H1 (cell line): ENCODE results near the gene PODN. TPM values are rescaled to one million over a fixed set of nuclear protein-coding genes. Genes with fewer than 3 reads are reported as not detected.
A peak's percentile ranks its signal among the peaks of the same experiment; 100 is the strongest.

ENCODE experiments used
- CTCF ChIA-PET: fragments of 300-600 bp; sonication (Branson Sonifier 250); formaldehyde crosslinking; loops from one replicate; lab custom pipeline; 2021; ENCODE audit not compliant: partially characterized antibody; lab: Charles Lee
- POLR2A ChIA-PET: fragments of 300-600 bp; sonication (Branson Sonifier 250); formaldehyde crosslinking; loops from one replicate; lab custom pipeline; 2021; ENCODE audit warnings: inconsistent platforms; ENCODE audit not compliant: partially characterized antibody; lab: Charles Lee
- DNase-seq, 2 experiments: peaks; one replicate each; pipeline versions ENCODE4 v3.0.0 to v3.0.0-alpha.2; 2010 to 2022; ENCODE audit warnings: low spot score in 2 of 2, low read depth in 1 of 2, mixed read lengths in 1 of 2
- FAIRE-seq: peaks from 2 replicates; lab custom pipeline; 2011; peaks lifted over from hg19 to GRCh38; lab: Jason Lieb, UNC
- H2AFZ ChIP-seq: 2 replicates; pipeline ENCODE4 v1.8.1; 2012; ENCODE audit warnings: low read length, inconsistent platforms
- H2AK5ac ChIP-seq: 2 replicates; pipeline ENCODE4 v1.6.1; 2013; ENCODE audit warnings: low read depth, low read length
- H2BK120ac ChIP-seq: replicated peaks from 2 replicates; pipeline ENCODE3; 2013; ENCODE audit warnings: low read depth, low read length, inconsistent platforms
- H2BK12ac ChIP-seq: 2 replicates; pipeline ENCODE4 v1.6.1; 2013; ENCODE audit warnings: low read depth, low read length
- H2BK15ac ChIP-seq: 2 replicates; pipeline ENCODE4 v1.6.1; 2013; ENCODE audit warnings: low read length
- H2BK20ac ChIP-seq: 2 replicates; pipeline ENCODE4 v1.6.1; 2013; ENCODE audit warnings: low read length
- H2BK5ac ChIP-seq: 2 replicates; pipeline ENCODE4 v1.6.1; 2013; ENCODE audit warnings: low read depth, low read length
- H3K14ac ChIP-seq: 2 replicates; pipeline ENCODE4 v1.6.1; 2013; ENCODE audit warnings: inconsistent platforms; ENCODE audit not compliant: insufficient read length
- H3K18ac ChIP-seq: 2 replicates; pipeline ENCODE4 v1.6.1; 2013; ENCODE audit warnings: low read length; ENCODE audit errors: extremely low read depth
- H3K23ac ChIP-seq: 2 replicates; pipeline ENCODE4 v1.6.1; 2013; ENCODE audit warnings: inconsistent platforms; ENCODE audit not compliant: insufficient read length
- H3K23me2 ChIP-seq: 2 replicates; pipeline ENCODE4 v1.6.1; 2013; ENCODE audit warnings: low read depth, low read length
- H3K27ac ChIP-seq: 2 replicates; pipeline ENCODE4 v1.6.1; 2011; ENCODE audit warnings: low read depth, low read length, inconsistent platforms
- H3K27me3 ChIP-seq, 4 experiments: replicated peaks in 1 of 4; 1 replicate in 1 of 4; 2 replicates in 3 of 4; pipeline versions ENCODE4 v1.6.1 to v1.8.1; 2011 to 2013; ENCODE audit warnings: low read length in 3 of 4, mild to moderate bottlenecking in 3 of 4, inconsistent platforms in 2 of 4, mixed read lengths in 2 of 4, moderate library complexity in 1 of 4; ENCODE audit not compliant: control insufficient read depth in 3 of 4, insufficient read depth in 3 of 4; ENCODE audit errors: extremely low read depth in 1 of 4
- H3K36me3 ChIP-seq, 4 experiments: 2 replicates each; pipeline versions ENCODE4 v1.6.1 to v1.8.1; 2011 to 2013; ENCODE audit warnings: mild to moderate bottlenecking in 4 of 4, low read length in 3 of 4, moderate library complexity in 2 of 4, control low read depth in 1 of 4, inconsistent platforms in 1 of 4; ENCODE audit not compliant: insufficient read depth in 4 of 4, control insufficient read depth in 2 of 4
- H3K4ac ChIP-seq: replicated peaks from 2 replicates; pipeline ENCODE3; 2013; ENCODE audit warnings: low read length, low read depth, mixed read lengths, inconsistent platforms; ENCODE audit not compliant: insufficient read length
- H3K4me1 ChIP-seq, 4 experiments: replicated peaks in 1 of 4; 1 replicate in 1 of 4; 2 replicates in 3 of 4; pipeline versions ENCODE4 v1.6.1 to v1.8.1; 2011 to 2013; ENCODE audit warnings: low read length in 3 of 4, inconsistent platforms in 2 of 4, mixed read lengths in 1 of 4; ENCODE audit not compliant: insufficient read depth in 4 of 4, control insufficient read depth in 3 of 4
- H3K4me2 ChIP-seq, 2 experiments: 2 replicates each; pipeline versions ENCODE4 v1.6.1 to v1.8.1; 2011 to 2013; ENCODE audit warnings: low read depth in 2 of 2, low read length in 2 of 2, control low read depth in 1 of 2, inconsistent platforms in 1 of 2, mild to moderate bottlenecking in 1 of 2; ENCODE audit not compliant: insufficient read depth in 1 of 2
- H3K4me3 ChIP-seq, 4 experiments: fragments of 200-600, 300-600 bp in 1 of 4; sonication (generic), shearing (Covaris generic), sonication (Bioruptor Twin) in 1 of 4; 2 replicates each; pipeline versions ENCODE4 v1.5.1 to v1.8.1; 2011 to 2016; ENCODE audit warnings: low read length in 4 of 4, low read depth in 3 of 4, control low read depth in 2 of 4, inconsistent platforms in 2 of 4, mild to moderate bottlenecking in 2 of 4, mixed read lengths in 1 of 4, moderate library complexity in 1 of 4; ENCODE audit not compliant: insufficient read depth in 2 of 4; ENCODE audit errors: extremely low read depth in 1 of 4
- H3K56ac ChIP-seq: replicated peaks from 2 replicates; pipeline ENCODE3; 2013; ENCODE audit warnings: low read depth, mild to moderate bottlenecking, mixed read lengths, low read length, inconsistent platforms; ENCODE audit not compliant: insufficient read length
- H3K79me1 ChIP-seq: 2 replicates; pipeline ENCODE4 v1.6.1; 2013; ENCODE audit warnings: low read depth, low read length, control low read depth
- H3K79me2 ChIP-seq, 2 experiments: 2 replicates each; pipeline versions ENCODE4 v1.6.1 to v1.8.1; 2012 to 2013; ENCODE audit warnings: low read length in 2 of 2, mild to moderate bottlenecking in 2 of 2, inconsistent platforms in 1 of 2; ENCODE audit not compliant: insufficient read depth in 2 of 2, control insufficient read depth in 1 of 2
- H3K9ac ChIP-seq, 4 experiments: replicated peaks in 1 of 4; 1 replicate in 1 of 4; 2 replicates in 3 of 4; pipeline versions ENCODE4 v1.6.1 to v1.8.1; 2011 to 2013; ENCODE audit warnings: low read depth in 3 of 4, low read length in 3 of 4, control low read depth in 2 of 4, mild to moderate bottlenecking in 2 of 4, moderate library complexity in 2 of 4, inconsistent platforms in 1 of 4; ENCODE audit errors: extremely low read depth in 1 of 4
- H3K9me3 ChIP-seq, 2 experiments: 2 replicates each; pipeline versions ENCODE4 v1.6.1 to v1.8.1; 2012 to 2013; ENCODE audit warnings: mild to moderate bottlenecking in 2 of 2, moderate library complexity in 2 of 2, control low read depth in 1 of 2, inconsistent platforms in 1 of 2, low read depth in 1 of 2, low read length in 1 of 2, mixed read lengths in 1 of 2; ENCODE audit not compliant: insufficient read depth in 2 of 2
- H4K20me1 ChIP-seq, 2 experiments: replicated peaks in 1 of 2; 2 replicates each; pipeline versions ENCODE3 to v1.8.1; 2011 to 2013; ENCODE audit warnings: inconsistent platforms in 2 of 2, low read length in 2 of 2, mild to moderate bottlenecking in 1 of 2; ENCODE audit not compliant: insufficient read depth in 2 of 2, control insufficient read depth in 1 of 2
- H4K5ac ChIP-seq: 2 replicates; pipeline ENCODE4 v1.6.1; 2013; ENCODE audit warnings: low read length, low read depth, mixed read lengths, inconsistent platforms; ENCODE audit not compliant: insufficient read length
- H4K8ac ChIP-seq: 2 replicates; pipeline ENCODE4 v1.8.0; 2013; ENCODE audit warnings: mild to moderate bottlenecking, moderate library complexity, low read length, inconsistent platforms; ENCODE audit not compliant: insufficient read depth; ENCODE audit errors: extremely low read depth
- H4K91ac ChIP-seq: replicated peaks from 2 replicates; pipeline ENCODE3; 2013; ENCODE audit warnings: low read length, mixed read lengths, inconsistent platforms; ENCODE audit not compliant: insufficient read length
- GTF2F1 ChIP-seq: IDR thresholded peaks from 2 replicates; pipeline ENCODE4 v1.6.1; 2012; ENCODE audit warnings: low read depth, low read length, improper control_type of control experiment, borderline replicate concordance
- RAD21 ChIP-seq, 2 experiments: IDR thresholded peaks in 1 of 2; conservative IDR thresholded peaks in 1 of 2; 2 replicates each; pipeline ENCODE4 v1.6.1; 2011; ENCODE audit warnings: low read depth in 2 of 2, low read length in 2 of 2, improper control_type of control experiment in 1 of 2, inconsistent platforms in 1 of 2, mild to moderate bottlenecking in 1 of 2, moderate library complexity in 1 of 2
- SUZ12 ChIP-seq: fragments of 200-600 bp; sonication (generic); IDR thresholded peaks from 2 replicates; pipeline ENCODE4 v1.6.1; 2012; ENCODE audit warnings: mild to moderate bottlenecking, inconsistent platforms, low read length, moderate library complexity, mixed read lengths
- TBP ChIP-seq: IDR thresholded peaks from 2 replicates; pipeline ENCODE4 v1.6.1; 2011; ENCODE audit warnings: low read depth, low read length, improper control_type of control experiment
- YY1 ChIP-seq: IDR thresholded peaks from 2 replicates; pipeline ENCODE4 v1.6.1; 2011; ENCODE audit warnings: low read depth, mild to moderate bottlenecking, low read length
- ZNF274 ChIP-seq: IDR thresholded peaks from 2 replicates; pipeline ENCODE4 v1.7.0; 2012; ENCODE audit warnings: low read length, borderline replicate concordance; ENCODE audit errors: extremely low read depth
- WGBS, 2 experiments: shearing (Covaris generic) in 1 of 2; methylation state at CpG; one replicate each; pipeline versions ENCODE4 v1.1.6 to v1.1.7; 2013 to 2015; ENCODE audit warnings: low lambda C conversion rate in 2 of 2, mixed read lengths in 2 of 2, inconsistent platforms in 1 of 2, low coverage in 1 of 2, missing lambda C conversion rate in 1 of 2; ENCODE audit not compliant: insufficient replicate concordance in 2 of 2, insufficient coverage in 1 of 2, insufficient read length in 1 of 2; ENCODE audit errors: extremely low coverage in 1 of 2, missing lambda C conversion rate in 1 of 2; 5-methylcytosine and 5-hydroxymethylcytosine counted together
- polyA plus RNA-seq, 7 experiments: library from polyadenylated mRNA; depleted of rRNA in 3 of 7; stranded (reverse) in 5 of 7; unstranded in 2 of 7; fragments of >200 nt in 5 of 7; fragments of 200-250 nt in 2 of 7; gene quantifications; 1 replicate in 5 of 7; 2 replicates in 1 of 7; 4 replicates in 1 of 7; pipeline versions ENCODE4 v1.2.1 to v1.2.3, GENCODE V29; 2011 to 2013; ENCODE audit warnings: missing spikeins in 2 of 7, mixed read lengths in 2 of 7
- total RNA-seq: library from RNA; stranded (reverse); fragmentation: NEBNext Ultra II Directional; extraction: Animal tissue kit (Norgen Biotek cat#: 25700); gene quantifications from 2 replicates; pipeline ENCODE4 v1.2.1, GENCODE V29; 2021
- TF ChIP-seq, protein P1 (sequence below): IDR thresholded peaks from 2 replicates; pipeline ENCODE4 v1.6.1; 2012; ENCODE audit warnings: inconsistent platforms
- TF ChIP-seq, protein P2 (sequence below): IDR thresholded peaks from 2 replicates; pipeline ENCODE4 v1.6.1; 2012; ENCODE audit warnings: inconsistent platforms

Gene PODN
- total and polyA plus RNA-seq, 2 of the 8 experiments (the other 6 are each of a cell fraction or from before 2014, with no cell fraction given) = 0.11 to 0.17 TPM

DNA sequence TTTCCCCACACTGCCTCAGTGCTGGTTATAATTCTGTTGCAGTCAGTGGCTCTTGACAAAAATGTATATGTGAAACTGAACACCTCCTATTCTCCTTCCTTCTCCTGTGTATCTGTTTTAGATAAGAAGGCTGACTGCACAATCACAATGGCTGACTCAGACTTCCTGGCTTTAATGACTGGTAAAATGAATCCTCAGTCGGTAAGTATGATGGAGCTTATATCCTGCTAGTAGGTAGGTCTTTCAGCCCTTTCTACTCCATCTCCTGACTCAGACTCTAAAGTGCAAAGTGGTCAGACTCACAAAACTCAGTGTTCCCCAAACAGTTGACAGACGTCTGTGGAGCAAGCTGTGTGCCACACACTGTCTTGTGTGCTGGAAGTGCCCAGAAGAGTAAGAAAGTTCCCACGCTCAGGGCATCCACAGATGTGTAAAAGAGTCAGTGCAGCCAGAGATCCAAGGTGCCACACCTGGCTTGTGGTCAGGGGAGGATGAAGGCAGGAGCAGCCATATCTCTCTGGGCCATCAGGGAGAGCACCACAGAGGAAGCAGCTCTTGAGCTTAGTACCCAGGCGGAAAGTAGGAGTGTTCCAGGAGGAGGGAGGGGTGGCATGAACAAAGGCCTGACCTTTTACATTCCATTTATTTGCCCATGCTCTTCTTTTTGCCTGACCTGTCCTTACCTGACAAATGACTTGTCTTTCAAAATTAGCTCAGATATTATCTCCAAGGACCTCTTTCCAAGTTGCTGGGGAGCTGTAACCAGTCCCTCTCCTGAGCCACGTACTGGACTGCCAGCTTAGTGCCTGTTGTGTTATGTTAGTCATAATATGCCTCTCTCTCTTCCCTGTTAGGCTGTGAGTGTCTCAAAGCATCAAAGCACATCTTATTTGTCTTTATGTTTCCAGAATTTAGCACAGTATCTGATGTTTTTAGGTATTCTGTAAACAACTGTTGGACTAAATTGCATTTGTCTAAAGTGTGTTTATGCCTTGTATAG, 14.0 kb upstream of the PODN start:
- no peak overlapping the region for H3K18ac ChIP-seq
- no peak overlapping the region for H2AK5ac ChIP-seq
- no peak for FAIRE-seq
- no peak overlapping the region for H3K27ac ChIP-seq
- no peak overlapping the region for H3K23ac ChIP-seq
- no peaks in the 10 kb centered on the region for H3K79me1 ChIP-seq
- H2BK12ac ChIP-seq = no peak overlapping the region
- peaks cover 5 to 13% (median 10%) of the 10 kb centered on the region in 4 experiments for H3K4me1 ChIP-seq
- H4K8ac ChIP-seq = peak overlapping the region; percentile 65
- H4K5ac ChIP-seq = peak overlapping the region; percentile 12
- H3K4me3 ChIP-seq = no peak overlapping the region
- no peak overlapping the region for H2BK120ac ChIP-seq
- H3K79me2 ChIP-seq = no peaks in the 10 kb centered on the region
- no peak overlapping the region for H2BK20ac ChIP-seq
- H3K56ac ChIP-seq = no peak overlapping the region
- H3K36me3 ChIP-seq = no peaks in the 10 kb centered on the region
- 82% methylated on average over 5 of the region's 5 CpGs; no CpG with 5 or more reads in 1 of the 2 experiments for WGBS, 2 experiments
- H3K9ac ChIP-seq = no peak overlapping the region
- no peak overlapping the region for H3K14ac ChIP-seq
- POLR2A ChIA-PET = no interaction called here
- no peak overlapping the region for H2BK5ac ChIP-seq
- H3K27me3 ChIP-seq = no peaks in the 10 kb centered on the region
- H3K4me2 ChIP-seq = no peak overlapping the region
- no peaks in the 10 kb centered on the region for H4K20me1 ChIP-seq
- DNase-seq = no peak
- H4K91ac ChIP-seq = no peak overlapping the region
- no peaks in the 10 kb centered on the region for H3K9me3 ChIP-seq
- no peak overlapping the region for H2AFZ ChIP-seq
- H3K23me2 ChIP-seq = no peaks in the 10 kb centered on the region
- H2BK15ac ChIP-seq = no peak overlapping the region
- CTCF ChIA-PET = interaction anchor here (0.6 to 2.0 kb wide), 4 partner anchors 13 to 220 kb away, joined by 3 to 5 read pairs (median 3); partner anchors contain the start of gene PODN
- H3K4ac ChIP-seq = no peak overlapping the region
- TF ChIP-seq YY1 (no peak), ZNF274 (no peak), GTF2F1 (no peak), SUZ12 (no peak), TBP (no peak), RAD21 (IDR thresholded peaks at IDR 0.05 in 1 of 2, conservative IDR thresholded peaks at IDR 0.05 in 1 of 2; ENCODE audit: low read depth in 2 of 2, low read length in 2 of 2) (no peak)
- TF ChIP-seq, protein P1, sequence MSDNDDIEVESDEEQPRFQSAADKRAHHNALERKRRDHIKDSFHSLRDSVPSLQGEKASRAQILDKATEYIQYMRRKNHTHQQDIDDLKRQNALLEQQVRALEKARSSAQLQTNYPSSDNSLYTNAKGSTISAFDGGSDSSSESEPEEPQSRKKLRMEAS = no peak
- TF ChIP-seq, protein P2, sequence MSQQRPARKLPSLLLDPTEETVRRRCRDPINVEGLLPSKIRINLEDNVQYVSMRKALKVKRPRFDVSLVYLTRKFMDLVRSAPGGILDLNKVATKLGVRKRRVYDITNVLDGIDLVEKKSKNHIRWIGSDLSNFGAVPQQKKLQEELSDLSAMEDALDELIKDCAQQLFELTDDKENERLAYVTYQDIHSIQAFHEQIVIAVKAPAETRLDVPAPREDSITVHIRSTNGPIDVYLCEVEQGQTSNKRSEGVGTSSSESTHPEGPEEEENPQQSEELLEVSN = no peak
